Breast epithelium (tissue), 4 donors: Measurements from ENCODE around the gene EIF4G2. TPM values are rescaled to one million over a fixed set of nuclear protein-coding genes. Genes with fewer than 3 reads are reported as not detected.
"Not testable (repeated sequence)": the region's sequence is repeated elsewhere in the genome, so short reads cannot be mapped to it uniquely, and the experiment has no call there.

Experiments used
- DNase-seq, 2 donors: peaks; one replicate each; pipeline ENCODE4 v3.0.0-alpha.2; 2019; ENCODE audit warnings: low spot score in 2 of 2
- H3K27ac ChIP-seq, 2 donors: fragments of 200-600 bp; sonication (generic) in 1 of 2; one replicate each; pipeline ENCODE4 v1.5.1; 2016 to 2019; ENCODE audit warnings: mild to moderate bottlenecking in 1 of 2
- H3K27me3 ChIP-seq, 2 donors: fragments of 200-600 bp; sonication (generic) in 1 of 2; one replicate each; pipeline versions ENCODE4 v1.5.1 to v1.6.0; 2017 to 2019; ENCODE audit warnings: control low read depth in 1 of 2, mild to moderate bottlenecking in 1 of 2
- H3K36me3 ChIP-seq: fragments of 200-600 bp; one replicate; pipeline ENCODE4 v1.5.1; 2019
- H3K4me1 ChIP-seq, 2 donors: fragments of 200-600 bp; sonication (generic); one replicate each; pipeline ENCODE4 v1.5.1; 2016 to 2019; ENCODE audit warnings: control low read depth in 1 of 2
- H3K4me3 ChIP-seq, 3 donors: fragments of 200-600 bp; sonication (generic); 1 replicate in 2 of 3; 2 replicates in 1 of 3; pipeline ENCODE4 v1.5.1; 2016 to 2019; ENCODE audit warnings: mild to moderate bottlenecking in 3 of 3, moderate library complexity in 2 of 3
- H3K9me3 ChIP-seq, 2 donors: fragments of 200-600 bp; sonication (generic) in 1 of 2; one replicate each; pipeline ENCODE4 v1.5.1; 2016 to 2019; ENCODE audit warnings: control low read depth in 1 of 2
- POLR2A ChIP-seq: fragments of 450-650 bp; IDR thresholded peaks from one replicate; pipeline ENCODE4 v1.6.1; 2016; ENCODE audit warnings: antibody characterized with exemption, mild to moderate bottlenecking, moderate library complexity
- POLR2AphosphoS5 ChIP-seq, 3 donors: sonication (generic); formaldehyde crosslinking; IDR thresholded peaks; one replicate each; pipeline ENCODE4 v1.6.1; 2017; ENCODE audit warnings: antibody characterized with exemption in 3 of 3
- intact Hi-C: fragments of 100-400 bp; cut with DNase I; formaldehyde crosslinking; loops from one replicate; pipeline ENCODE4 v1.15.1; 2023; ENCODE audit warnings: low total_unique reads
- total RNA-seq, 3 donors: library from RNA; depleted of rRNA; stranded (reverse); fragments of >200 nt; gene quantifications; one replicate each; pipeline ENCODE4 v1.1.0, GENCODE V29; 2016
- TF ChIP-seq, protein P1 (sequence below), 3 donors: fragments of 450-650 bp; IDR thresholded peaks; one replicate each; pipeline ENCODE4 v1.5.1; 2016 to 2017; ENCODE audit warnings: antibody characterized with exemption in 3 of 3, mild to moderate bottlenecking in 3 of 3, moderate library complexity in 3 of 3

The EIF4G2 gene
- total RNA-seq, 3 donors from 2014 or later: 385 to 456 (median 416) TPM

- no peak for DNase-seq
- no peaks in the 10 kb centered on the region for H3K27me3 ChIP-seq
- intact Hi-C loops: no loop called here
- no peaks in the 10 kb centered on the region for H3K9me3 ChIP-seq
- H3K4me3 ChIP-seq: no peak overlapping the region
- H3K4me1 ChIP-seq: no peaks in the 10 kb centered on the region
- no peaks in the 10 kb centered on the region for H3K36me3 ChIP-seq
- TF ChIP-seq POLR2AphosphoS5 (IDR thresholded peaks at IDR 0.05): no peak
- TF ChIP-seq, protein P1, sequence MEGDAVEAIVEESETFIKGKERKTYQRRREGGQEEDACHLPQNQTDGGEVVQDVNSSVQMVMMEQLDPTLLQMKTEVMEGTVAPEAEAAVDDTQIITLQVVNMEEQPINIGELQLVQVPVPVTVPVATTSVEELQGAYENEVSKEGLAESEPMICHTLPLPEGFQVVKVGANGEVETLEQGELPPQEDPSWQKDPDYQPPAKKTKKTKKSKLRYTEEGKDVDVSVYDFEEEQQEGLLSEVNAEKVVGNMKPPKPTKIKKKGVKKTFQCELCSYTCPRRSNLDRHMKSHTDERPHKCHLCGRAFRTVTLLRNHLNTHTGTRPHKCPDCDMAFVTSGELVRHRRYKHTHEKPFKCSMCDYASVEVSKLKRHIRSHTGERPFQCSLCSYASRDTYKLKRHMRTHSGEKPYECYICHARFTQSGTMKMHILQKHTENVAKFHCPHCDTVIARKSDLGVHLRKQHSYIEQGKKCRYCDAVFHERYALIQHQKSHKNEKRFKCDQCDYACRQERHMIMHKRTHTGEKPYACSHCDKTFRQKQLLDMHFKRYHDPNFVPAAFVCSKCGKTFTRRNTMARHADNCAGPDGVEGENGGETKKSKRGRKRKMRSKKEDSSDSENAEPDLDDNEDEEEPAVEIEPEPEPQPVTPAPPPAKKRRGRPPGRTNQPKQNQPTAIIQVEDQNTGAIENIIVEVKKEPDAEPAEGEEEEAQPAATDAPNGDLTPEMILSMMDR (IDR thresholded peaks at IDR 0.05): no peak
- TF ChIP-seq POLR2A: no peak
- H3K27ac ChIP-seq: no peak overlapping the region
Observed at GRCh38 chr11:10838881-10839280, 30.2 kb upstream of the EIF4G2 start.

GRCh38 chr11:10838083-10838482 lies 29.4 kb upstream of the EIF4G2 start:
- Histone ChIP-seq H3K4me3 (no peak overlapping the region), H3K9me3 (no peaks in the 10 kb centered on the region), H3K27me3 (no peaks in the 10 kb centered on the region), H3K36me3 (no peaks in the 10 kb centered on the region), H3K4me1 (no peaks in the 10 kb centered on the region), H3K27ac (no peak overlapping the region)
- TF ChIP-seq, protein P1 (IDR thresholded peaks at IDR 0.05): no peak
- TF ChIP-seq POLR2AphosphoS5 (IDR thresholded peaks at IDR 0.05) (no peak), POLR2A (no peak)
- no peak for DNase-seq
- intact Hi-C loops: no loop called here

DNA sequence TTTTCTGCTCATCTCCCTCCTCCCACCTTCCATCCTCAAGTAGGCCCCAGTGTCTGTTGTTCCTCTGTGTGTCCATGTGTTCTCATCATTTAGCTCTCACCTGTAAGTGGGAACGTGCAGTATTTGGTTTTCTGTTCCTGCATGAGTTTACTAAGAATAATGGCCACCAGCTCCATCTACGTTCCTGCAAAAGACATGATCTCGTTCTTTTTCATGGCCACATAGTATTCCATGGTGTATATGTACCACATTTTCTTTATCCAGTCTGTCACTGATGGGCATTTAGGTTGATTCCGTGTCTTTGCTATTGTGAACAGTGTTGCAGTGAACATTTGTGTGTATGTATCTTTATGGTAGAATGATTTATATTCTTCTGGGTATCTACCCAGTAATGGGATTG lies 28.2 kb upstream of the EIF4G2 start:
- H3K4me3 ChIP-seq, intact Hi-C loops: not testable (repeated sequence)

DNA sequence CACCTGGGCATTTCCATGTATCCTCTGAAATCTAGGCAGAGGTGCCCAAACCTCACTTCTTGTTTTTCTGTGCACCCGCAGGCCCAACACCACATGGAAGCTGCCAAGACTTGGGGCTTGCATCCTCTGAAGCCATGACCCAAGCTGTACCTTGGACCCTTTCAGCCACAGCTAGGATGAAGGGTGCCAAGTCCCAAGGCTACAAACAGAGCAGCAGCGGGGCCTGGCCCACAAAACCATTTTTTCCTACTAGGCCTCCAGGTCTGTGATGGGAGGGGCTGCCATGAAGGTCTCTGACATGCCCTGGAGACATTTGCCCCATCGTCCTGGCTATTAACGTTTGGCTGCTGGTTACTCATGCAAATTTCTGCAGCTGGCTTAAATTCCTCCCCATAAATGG lies 20.4 kb upstream of the EIF4G2 start:
- Histone ChIP-seq H3K36me3 (no peaks in the 10 kb centered on the region), H3K4me1 (no peaks in the 10 kb centered on the region), H3K4me3 (no peak overlapping the region), H3K9me3 (no peaks in the 10 kb centered on the region), H3K27me3 (no peaks in the 10 kb centered on the region), H3K27ac (no peak overlapping the region)
- TF ChIP-seq POLR2AphosphoS5 (IDR thresholded peaks at IDR 0.05) (no peak), POLR2A (no peak)
- TF ChIP-seq, protein P1 (IDR thresholded peaks at IDR 0.05): no peak
- intact Hi-C loops: no loop called here
- DNase-seq: no peak

More for the DNA sequence above, 28.2 kb upstream of the EIF4G2 start:
- not testable (repeated sequence) for H3K4me1 ChIP-seq, H3K36me3 ChIP-seq, H3K27ac ChIP-seq, H3K27me3 ChIP-seq, DNase-seq, H3K9me3 ChIP-seq

GRCh38 chr11:10828402-10828801 lies 19.7 kb upstream of the EIF4G2 start:
- Histone ChIP-seq H3K27ac (no peak overlapping the region), H3K27me3 (no peaks in the 10 kb centered on the region), H3K36me3 (no peaks in the 10 kb centered on the region), H3K9me3 (no peaks in the 10 kb centered on the region), H3K4me1 (no peaks in the 10 kb centered on the region), H3K4me3 (no peak overlapping the region)
- no peak for TF ChIP-seq POLR2A
- no peak for TF ChIP-seq POLR2AphosphoS5 (IDR thresholded peaks at IDR 0.05)
- TF ChIP-seq, protein P1 (IDR thresholded peaks at IDR 0.05): no peak
- intact Hi-C loops: no loop called here
- DNase-seq: no peak

GRCh38 chr11:10824888-10825287 lies 16.2 kb upstream of the EIF4G2 start:
- H3K4me1 ChIP-seq: no peaks in the 10 kb centered on the region
- TF ChIP-seq, protein P1 (IDR thresholded peaks at IDR 0.05): no peak
- TF ChIP-seq POLR2A (no peak), POLR2AphosphoS5 (IDR thresholded peaks at IDR 0.05) (no peak)
- no peaks in the 10 kb centered on the region for H3K27me3 ChIP-seq
- H3K27ac ChIP-seq: no peak overlapping the region
- H3K9me3 ChIP-seq: no peaks in the 10 kb centered on the region
- no peak for DNase-seq
- intact Hi-C loops: no loop called here
- no peak overlapping the region for H3K4me3 ChIP-seq
- H3K36me3 ChIP-seq: no peaks in the 10 kb centered on the region
